ENCODE data around the gene DDAH1.
"Not testable (repeated sequence)": the region's sequence is repeated elsewhere in the genome, so short reads cannot be mapped to it uniquely, and the experiment has no call there.

The DDAH1 gene

DNA sequence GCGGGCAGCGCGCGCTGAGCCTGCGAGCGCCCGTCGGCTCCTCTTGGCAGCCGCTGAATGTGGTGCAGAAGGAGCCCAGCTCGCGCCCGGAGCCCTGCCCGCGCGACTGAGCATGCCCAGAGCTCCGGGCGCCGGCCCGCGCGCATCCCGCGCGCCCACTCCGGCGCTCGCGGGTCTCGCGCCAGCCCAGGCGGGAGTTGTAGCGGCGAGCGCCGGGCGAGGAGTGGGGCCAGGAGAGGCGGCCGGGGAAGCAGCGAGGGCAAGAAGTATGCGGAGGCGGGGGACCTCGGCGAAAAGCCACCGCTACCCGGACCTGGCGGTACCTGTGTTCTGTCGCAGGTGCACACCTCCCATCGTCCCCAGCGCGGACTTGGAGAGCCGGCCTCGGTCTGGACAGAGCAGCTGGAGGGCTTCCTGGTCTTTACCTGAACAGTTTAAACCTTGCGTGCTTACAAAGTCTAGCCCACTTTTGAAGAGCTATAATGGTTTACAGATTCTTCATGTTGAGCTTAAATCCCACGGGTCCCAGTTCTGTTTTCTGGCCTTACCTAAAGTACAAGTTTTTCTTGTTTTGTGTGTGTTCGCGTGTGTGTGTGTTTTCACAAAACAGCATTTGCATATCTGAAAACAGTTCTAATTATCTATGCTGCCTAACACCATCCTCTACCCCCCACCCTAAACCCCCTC is at the start of gene DDAH1:
DDAH1 (minus strand) TSS at position 61 of the 687 bp plus-strand sequence. CDS start 114 bp downstream, outside the sequence.
- no peak for DNase-seq (ENCODE audit: low read depth in 2 of 2)

DNA sequence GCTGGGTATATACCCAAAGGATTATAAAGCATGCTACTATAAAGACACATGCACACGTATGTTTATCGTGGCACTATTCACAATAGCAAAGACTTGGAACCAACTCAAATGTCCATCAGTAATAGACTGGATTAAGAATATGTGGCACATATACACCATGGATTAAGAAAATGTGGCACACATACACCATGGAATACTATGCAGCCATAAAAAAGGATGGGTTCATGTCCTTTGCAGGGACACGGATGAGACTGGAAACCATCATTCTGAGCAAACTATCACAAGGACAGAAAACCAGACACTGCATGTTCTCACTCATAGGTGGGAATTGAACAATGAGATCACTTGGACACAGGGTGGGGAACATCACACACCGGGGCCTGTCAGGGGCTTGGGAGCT is 49.0 kb upstream of the DDAH1 start:
- not testable (repeated sequence) for DNase-seq (ENCODE audit: low read depth in 2 of 2)

DNA sequence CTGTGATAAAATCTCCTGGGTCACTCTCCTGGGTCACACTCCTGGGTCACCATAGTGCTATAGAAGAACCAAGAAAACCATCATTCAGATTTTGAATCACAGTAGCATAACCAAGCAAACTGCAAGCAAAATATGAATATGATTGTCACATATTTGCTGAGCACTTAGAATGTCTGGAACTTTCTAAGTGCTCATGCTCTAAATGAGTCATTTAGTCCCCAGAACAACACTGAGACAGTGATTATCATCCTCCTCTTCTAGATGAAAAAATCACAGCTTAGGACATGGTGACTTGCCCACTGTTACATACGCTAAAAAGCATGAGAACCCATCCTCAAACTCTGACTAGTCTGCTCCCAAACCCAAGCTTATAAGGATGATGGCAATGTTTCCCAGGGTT is 39.5 kb upstream of the DDAH1 start:
- DNase-seq (ENCODE audit: low read depth in 2 of 2): no peak

DNA sequence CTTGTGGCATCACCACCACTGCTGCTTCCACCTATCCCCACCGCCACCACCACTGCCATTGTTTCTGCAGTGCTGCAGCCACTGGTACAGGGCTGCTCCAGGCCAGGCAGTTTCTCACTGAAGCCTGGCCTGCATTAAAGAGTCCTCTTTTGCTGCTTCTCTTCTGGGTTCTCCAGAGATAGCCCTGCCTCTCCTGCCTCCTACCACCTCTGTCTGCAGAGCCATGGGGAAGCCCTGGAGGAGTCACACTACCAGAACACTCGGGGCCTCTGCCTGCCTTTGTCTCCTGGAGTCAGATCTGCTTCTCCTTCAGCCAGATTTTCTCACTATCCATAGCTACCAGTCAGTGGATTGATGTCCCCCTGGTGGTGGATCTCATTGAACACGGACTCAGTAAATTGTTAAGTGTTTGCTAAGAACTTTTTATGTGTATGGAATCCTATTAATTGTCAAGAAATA is 37.7 kb upstream of the DDAH1 start:
- no peak for DNase-seq (ENCODE audit: low read depth in 2 of 2)

DNA sequence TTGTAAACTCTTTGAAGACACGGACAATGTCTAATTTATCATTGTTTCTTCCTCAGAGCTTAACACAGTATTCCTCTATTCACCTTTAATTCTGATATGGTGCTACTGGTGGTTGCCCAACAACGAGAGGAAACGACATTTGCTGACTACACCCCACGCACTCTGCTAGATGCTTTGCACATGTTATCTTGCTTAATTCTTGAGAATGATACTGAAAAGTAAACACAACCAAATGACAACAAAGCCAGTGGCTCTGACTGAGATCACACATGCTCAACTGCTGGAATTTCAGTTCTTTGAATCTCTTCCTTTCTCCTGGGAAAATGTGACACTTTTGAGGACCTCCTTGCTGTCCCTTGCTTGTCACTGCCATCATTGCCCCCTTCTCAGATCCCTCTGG is 37.2 kb upstream of the DDAH1 start:
- no peak for DNase-seq (ENCODE audit: low read depth in 2 of 2)

DNA sequence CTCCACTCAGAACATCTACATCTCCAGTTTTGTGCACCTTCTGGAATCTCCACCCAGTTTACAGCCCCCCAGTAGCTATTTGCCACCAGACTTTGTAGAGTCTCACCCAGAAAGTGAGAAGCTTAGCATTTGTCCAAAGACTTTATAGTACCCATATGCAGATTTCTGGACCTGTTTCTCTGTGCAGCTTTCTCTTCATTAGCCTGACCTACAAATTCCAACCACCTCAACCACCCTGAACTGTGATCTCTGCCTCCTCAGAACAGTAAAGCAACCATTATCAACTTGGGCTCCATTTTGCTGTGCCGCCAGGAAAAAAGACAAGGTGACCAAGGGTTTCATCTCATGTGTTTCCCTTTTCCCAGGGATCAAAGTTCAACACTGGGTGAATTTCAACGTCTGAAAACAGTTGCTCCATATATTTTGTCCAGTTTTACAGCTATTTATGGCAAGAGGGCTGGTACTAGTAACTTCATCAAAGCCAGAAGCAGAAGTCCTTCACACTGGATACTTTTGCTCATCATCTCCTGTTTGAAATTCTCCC is 36.5 kb upstream of the DDAH1 start:
- DNase-seq (ENCODE audit: low read depth in 2 of 2): no peak

DNA sequence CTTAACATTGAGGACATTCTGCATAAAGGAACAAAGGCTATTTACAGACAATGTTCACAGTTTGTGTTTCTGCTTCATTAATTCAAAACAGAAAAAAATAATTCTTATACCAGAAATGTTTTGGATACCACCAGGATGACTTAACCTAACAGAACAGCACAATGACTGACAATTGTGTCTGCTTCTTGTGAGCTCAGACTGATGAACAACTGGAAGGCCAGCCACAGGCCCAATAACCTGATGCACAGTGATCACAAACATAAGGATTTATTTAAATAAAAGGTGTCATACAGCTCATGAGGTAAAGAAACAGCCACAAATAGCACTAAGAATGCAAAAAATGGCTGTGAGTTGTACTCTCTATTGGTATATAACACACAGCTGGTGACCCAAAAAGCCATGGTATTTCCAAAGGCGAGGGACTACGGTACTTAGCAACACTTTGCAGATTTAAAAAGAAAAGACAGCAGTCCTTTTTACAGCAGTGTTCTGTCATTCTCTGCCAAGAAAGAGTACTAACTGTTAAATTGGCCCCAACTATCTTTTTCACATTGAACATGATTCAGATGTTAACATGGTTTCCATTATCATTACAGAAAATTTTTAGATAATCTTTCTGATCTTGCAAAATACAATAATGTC is 32.1 kb upstream of the DDAH1 start:
- DNase-seq (ENCODE audit: low read depth in 2 of 2): no peak

DNA sequence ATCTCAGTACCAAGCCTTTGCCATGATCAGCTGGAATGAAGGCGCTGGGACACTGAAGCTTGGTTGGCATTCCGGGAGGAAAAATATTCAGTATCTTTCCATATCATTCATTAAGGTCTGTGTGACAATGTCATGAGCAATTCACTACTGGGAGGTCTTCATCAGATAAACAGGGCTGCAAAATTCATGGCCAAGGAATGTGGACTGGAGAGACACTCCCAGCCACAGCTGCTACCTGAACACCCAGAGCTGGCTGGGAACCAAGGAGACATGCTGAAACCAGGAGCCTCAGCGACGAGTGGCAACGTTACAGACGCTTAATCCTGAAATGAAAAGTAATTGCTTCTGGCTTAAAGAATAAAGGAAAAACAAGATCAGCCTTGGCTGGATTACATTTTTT is 30.6 kb upstream of the DDAH1 start:
- DNase-seq (ENCODE audit: low read depth in 2 of 2): no peak

DNA sequence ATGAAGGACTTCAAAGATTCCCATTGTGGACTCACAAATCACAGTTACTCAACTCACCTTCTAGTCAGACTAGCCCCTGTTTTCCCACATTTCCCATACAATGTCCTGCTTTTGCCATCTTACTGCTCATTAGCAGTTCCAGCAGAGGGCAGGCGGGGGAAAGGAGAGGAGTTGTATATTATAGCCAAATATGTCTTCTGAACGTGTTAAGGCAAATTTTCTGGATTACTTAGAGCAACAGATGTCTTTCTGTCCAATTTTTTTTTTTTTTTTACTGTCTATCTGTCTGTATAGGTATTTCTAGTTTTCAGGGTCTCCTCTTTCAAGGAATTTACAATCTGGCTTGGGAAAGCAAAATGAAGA is 29.9 kb upstream of the DDAH1 start:
- no peak for DNase-seq (ENCODE audit: low read depth in 2 of 2)

DNA sequence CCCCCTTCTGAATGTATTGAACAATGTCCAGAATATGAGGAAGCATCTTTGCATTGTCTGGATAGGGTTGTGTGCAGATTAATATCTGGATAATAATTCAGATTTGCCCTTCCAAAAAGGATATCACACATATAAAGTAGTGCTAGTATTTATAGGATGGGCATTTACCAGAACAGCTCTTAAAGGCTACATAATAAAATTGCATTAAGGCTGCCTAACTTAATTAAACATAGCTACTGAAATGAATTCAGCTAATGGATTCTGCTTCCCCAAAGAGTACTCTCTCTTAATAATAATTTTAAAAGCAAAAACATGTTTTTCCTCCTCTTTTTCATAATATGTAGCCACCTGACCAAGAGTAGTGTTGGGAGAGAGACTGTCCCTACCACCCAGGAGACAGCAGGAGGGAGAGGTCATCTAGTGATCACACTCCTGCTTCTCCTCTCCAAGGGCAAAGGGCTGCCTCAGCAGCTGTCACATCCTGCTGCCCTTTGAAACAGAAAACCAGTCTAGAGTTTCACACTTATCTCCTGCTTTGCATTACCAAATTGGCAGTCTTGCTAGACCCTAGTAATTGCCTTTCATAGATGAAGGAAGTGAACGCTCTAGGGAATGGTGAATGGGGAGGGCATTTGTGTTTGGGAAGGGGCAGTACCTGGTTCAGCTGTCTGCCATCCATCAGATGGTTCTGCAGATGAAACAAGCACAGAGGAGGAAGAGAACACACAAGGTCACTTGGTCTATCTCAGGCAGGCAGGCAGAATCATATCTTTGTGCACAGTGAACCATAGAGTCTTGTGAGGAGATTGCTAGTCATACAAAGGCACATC is 29.3 kb upstream of the DDAH1 start:
- no peak for DNase-seq (ENCODE audit: low read depth in 2 of 2)

DNA sequence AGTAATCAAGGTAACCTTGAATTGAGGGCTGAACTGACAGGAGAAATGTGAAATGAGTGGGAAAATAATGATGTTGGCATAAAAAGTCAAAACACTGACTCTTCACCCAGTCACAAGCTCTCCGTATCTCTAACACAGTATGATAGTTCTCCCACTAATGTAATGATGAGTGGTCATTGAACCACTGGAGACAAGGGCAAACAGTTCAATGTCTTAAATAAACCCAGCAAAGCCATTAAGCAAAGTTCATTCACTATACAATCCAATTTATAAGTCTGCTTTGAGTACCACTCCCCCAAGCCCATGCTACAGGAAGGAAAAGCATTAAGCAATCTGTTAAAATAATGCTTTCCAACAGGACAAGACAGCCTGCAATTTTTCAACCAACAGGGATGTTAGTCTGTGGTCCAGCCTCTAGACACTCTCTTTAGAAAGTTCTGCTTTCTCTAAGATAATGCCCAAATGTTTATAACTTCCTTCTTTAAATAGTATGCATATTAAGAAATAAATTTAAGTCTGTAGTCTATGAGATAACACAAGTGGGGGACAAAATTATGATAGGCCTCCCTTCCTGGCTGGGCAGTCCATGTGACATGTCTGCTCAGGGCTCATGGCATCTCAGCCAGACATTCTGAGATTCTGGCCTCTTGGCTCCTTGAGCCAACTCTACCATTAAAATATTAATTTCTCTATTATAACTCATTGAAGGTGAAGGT is 25.5 kb upstream of the DDAH1 start:
- no peak for DNase-seq (ENCODE audit: low read depth in 2 of 2)

DNA sequence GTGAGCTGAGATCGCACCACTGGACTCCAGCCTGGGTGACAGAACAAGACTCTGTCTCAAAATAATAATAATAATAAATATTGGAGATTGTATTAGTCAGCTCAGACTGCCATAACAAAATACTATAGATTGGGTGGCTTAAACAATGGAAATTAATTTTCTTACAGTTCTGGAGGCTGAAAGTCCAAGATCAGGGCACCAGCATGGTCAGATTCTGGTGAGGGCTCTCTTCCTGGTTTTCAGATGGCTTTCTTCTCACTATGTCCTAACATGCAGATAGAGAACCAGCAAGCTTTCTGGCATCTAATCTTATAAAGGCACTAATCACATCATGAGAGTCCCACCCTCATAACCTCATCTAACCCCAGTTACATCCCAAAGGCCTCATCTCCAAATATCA is 23.2 kb upstream of the DDAH1 start:
- no peak for DNase-seq (ENCODE audit: low read depth in 2 of 2)

DNA sequence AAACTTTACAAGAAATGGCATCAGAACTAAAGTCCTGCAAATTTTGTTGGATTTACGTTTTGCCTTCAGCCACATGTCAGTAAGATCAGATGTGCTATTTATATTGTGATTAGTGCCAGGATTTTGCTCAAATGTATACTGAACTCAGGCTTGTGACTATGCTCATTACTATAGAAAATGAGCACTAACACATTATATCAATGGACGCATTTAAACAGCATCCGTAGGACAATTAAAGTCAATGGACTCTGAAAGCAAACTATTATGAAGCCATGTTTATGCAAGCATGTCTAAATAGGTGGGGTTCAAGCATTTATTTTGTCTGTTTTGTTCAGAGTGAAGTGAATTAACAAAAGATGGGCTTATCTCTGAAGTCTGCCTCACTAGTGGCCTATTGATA is 20.6 kb upstream of the DDAH1 start:
- no peak for DNase-seq (ENCODE audit: low read depth in 2 of 2)

DNA sequence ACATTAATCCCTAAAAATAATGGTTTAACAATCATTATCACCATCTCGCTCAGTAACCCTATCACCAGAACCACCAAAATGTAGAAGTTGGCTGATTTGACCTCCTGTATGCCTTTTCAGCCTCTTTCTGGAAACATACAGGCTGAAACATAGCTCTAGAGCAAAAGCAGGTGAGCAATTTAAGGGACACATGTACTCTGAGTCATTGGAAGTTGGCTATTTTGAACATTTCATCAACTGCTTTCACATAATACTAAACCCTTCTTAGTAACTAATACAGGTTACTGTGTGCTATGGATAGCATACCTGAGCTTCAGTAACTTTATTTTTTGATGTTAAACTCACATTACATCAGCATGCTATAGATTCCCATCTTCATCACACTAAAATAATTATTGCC is 19.8 kb upstream of the DDAH1 start:
- no peak for DNase-seq (ENCODE audit: low read depth in 2 of 2)

DNA sequence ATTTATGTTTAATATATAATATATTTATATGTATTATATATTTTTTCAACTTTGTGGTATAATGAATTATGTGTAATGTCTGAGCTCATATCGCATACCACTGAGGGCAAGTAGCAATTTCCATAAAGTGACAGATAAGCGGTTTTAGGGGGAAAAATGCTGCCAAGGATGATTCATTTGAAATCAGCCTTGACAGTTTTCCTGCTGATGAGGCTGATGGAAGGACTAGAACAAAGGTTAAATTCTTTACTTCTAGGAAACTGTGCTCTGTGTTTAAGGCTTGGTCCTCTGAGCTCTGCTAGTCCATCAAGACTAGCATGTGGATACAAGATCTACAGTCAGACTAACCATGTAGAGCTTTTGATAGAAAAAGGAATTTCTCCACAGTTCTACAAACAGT is 19.3 kb upstream of the DDAH1 start:
- no peak for DNase-seq (ENCODE audit: low read depth in 2 of 2)

DNA sequence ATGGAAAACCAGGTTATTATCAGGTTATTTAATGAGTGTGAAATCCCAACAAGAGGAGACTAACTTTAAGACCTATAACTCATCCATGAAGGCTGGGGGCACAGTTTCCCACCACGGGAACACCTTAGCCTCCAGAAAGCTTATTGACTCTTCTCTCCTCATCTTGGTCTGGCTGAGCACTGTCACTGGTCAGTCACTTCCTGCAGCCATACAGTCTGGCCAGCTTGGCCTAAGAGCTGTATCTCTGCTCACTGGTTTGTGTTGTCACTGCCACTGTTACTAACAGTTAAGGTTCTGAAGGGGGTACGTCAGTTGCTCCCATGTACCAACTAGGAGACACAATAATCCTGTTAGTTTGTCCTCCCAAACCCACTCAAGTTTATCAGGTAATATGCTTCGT is 16.7 kb upstream of the DDAH1 start:
- DNase-seq (ENCODE audit: low read depth in 2 of 2): no peak

DNA sequence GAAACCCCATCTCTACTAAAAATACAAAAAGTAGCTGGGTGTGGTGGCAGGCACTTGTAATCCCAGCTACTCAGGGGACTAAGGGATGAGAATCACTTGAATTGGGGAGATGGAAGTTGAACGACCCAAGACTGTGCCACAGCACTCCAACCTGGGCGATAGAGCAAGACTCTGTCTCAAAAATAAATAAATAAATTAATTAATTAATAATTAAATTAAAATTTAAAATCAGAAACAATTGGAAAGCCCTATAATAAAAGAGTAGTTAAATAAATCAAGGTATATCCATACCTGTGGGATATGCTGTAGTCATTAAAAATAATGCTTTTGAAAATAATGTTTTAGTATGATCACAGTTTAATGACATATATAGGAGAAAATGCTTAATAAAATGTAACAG is 15.6 kb upstream of the DDAH1 start:
- DNase-seq (ENCODE audit: low read depth in 2 of 2): no peak

DNA sequence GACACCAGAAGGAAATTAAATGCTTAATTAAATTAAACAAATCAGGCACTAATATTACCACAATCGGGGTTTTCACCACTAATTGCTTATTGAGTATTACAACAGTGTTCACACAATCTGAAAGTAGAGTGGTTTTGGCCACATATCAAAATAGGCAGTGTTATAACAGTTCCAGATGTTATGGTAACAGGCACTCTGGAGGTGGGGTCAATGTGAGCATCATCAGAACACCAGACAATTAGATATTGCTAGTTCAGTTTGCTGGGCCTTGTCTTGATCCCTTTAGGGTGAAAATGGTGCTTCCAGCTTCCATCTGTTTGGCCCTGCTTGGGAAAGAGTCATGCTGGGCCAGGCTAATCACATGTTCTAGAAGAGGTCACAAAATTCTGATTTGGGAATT is 14.5 kb upstream of the DDAH1 start:
- DNase-seq (ENCODE audit: low read depth in 2 of 2): no peak

DNA sequence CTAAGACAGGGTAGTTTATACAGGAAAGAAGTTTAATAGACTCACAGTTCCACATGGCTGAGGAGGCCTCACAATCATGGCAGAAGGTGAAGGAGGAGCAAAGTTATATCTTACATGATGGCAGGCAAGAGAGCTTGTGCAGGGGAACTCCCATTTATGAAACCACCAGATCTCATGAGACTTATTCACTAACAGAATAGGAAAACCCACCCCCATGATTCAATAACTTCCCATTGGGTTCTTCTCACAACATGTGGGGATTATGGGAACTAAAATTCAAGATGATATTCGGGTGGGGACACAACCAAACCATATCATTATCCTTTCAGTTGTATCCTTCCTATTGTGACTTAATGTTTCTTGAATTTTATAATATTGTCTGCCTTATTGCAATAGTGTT is 13.4 kb upstream of the DDAH1 start:
- DNase-seq (ENCODE audit: low read depth in 2 of 2): no peak

DNA sequence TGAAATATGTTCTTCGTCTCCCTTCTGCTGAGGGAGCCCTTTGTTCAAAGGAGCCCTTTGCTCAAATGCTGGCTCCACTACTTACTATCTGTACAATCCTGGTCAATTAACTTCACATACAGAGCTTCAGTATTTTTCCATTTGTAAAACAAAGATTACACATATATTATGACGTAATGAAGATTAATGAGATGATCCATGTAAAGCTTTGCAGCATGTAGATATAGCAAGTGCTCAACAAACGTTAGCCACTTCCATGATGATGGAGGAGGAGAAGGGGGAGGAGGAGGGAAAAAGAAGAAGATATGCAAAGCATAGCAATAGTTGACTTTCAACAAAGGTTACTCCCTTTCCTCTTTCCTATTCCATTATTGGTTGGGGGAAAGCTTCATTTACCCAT is 10.1 kb upstream of the DDAH1 start:
- DNase-seq (ENCODE audit: low read depth in 2 of 2): no peak

DNA sequence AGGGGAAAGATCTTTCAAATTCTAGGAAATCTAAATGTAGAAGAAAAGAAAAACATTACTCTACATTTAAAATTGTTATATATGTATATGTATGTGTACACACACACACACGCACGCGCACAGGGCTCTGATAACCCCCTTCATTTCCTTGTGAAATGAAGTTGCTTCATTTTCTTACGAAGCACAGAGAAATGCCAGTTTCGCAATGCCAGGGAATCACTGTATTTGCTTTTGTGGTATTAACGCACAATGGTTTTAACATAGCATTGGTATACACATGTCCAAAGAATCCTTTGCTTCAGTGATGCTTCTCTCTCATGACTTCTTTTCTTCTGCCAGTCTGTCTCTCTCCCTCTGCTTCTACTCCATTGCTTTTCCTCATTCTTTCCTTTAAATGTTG is 8.4 kb upstream of the DDAH1 start:
- no peak for DNase-seq (ENCODE audit: low read depth in 2 of 2)

DNA sequence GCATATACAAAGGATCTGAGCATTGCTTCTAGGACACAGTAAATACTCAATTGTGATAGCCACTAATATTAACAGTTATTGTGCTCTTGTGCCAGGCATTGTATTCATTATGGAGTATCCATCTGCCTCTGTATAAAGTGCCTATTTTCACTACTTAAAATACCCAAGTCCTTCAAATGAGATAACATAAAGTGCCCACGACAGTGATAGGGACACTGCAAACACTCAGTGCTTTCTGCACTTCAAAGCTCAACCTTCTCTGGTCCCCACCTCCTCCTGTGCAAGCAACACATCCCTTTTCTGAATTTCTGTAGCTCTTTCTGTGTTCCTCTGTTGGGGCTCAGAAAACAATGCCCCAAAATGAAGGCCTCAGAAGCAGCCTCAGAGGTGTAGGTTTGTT is 6.6 kb upstream of the DDAH1 start:
- no peak for DNase-seq (ENCODE audit: low read depth in 2 of 2)
